ENCODE measurements around the gene LBX1. TPM values are rescaled to one million over a fixed set of nuclear protein-coding genes. Genes with fewer than 3 reads are reported as not detected.

LBX1 gene
- total RNA-seq, 1 donor from 2014 or later, result not detected

GRCh38 chr10:101256387-101256786 is 27.1 kb upstream of the LBX1 start:
- Histone ChIP-seq H3K27me3 (no peaks in the 10 kb centered on the region), H3K9me3 (peaks cover 3% of the 10 kb centered on the region), H3K4me1 (no peaks in the 10 kb centered on the region), H3K4me3 (no peak overlapping the region), H3K27ac (no peak overlapping the region), H3K36me3 (no peaks in the 10 kb centered on the region)
- DNase-seq (ENCODE audit: extremely low spot score in 2 of 2), result no peak
- no peak for TF ChIP-seq CTCF (IDR thresholded peaks at IDR 0.05)
- no peak for TF ChIP-seq POLR2AphosphoS5 (IDR thresholded peaks at IDR 0.05; ENCODE audit: insufficient read depth in 1 of 2, low read depth in 1 of 2)
- no peak for TF ChIP-seq POLR2A (IDR thresholded peaks at IDR 0.05)
- intact Hi-C loops (cut with DNase I), result no loop called here

GRCh38 chr10:101250136-101250535 is 20.9 kb upstream of the LBX1 start:
- TF ChIP-seq POLR2A (IDR thresholded peaks at IDR 0.05) (no peak), CTCF (IDR thresholded peaks at IDR 0.05) (no peak), POLR2AphosphoS5 (IDR thresholded peaks at IDR 0.05; ENCODE audit: insufficient read depth in 1 of 2, low read depth in 1 of 2) (no peak)
- no peaks in the 10 kb centered on the region for H3K4me1 ChIP-seq
- H3K9me3 ChIP-seq, result no peaks in the 10 kb centered on the region
- no peaks in the 10 kb centered on the region for H3K27me3 ChIP-seq
- DNase-seq (ENCODE audit: extremely low spot score in 2 of 2), result no peak
- H3K4me3 ChIP-seq, result no peak overlapping the region
- intact Hi-C loops (cut with DNase I), result no loop called here
- no peaks in the 10 kb centered on the region for H3K36me3 ChIP-seq
- H3K27ac ChIP-seq, result no peak overlapping the region

- Histone ChIP-seq H3K4me3 (no peak overlapping the region), H3K4me1 (no peaks in the 10 kb centered on the region), H3K27ac (no peak overlapping the region), H3K9me3 (no peaks in the 10 kb centered on the region), H3K27me3 (no peaks in the 10 kb centered on the region), H3K36me3 (no peaks in the 10 kb centered on the region)
- intact Hi-C loops (cut with DNase I), result no loop called here
- no peak for DNase-seq (ENCODE audit: extremely low spot score in 2 of 2)
- TF ChIP-seq POLR2A (IDR thresholded peaks at IDR 0.05), result no peak
- TF ChIP-seq POLR2AphosphoS5 (IDR thresholded peaks at IDR 0.05; ENCODE audit: insufficient read depth in 1 of 2, low read depth in 1 of 2), result no peak
- TF ChIP-seq CTCF (IDR thresholded peaks at IDR 0.05), result no peak
These were observed 19.9 kb upstream of the LBX1 start for GRCh38 chr10:101249171-101249581.

- Histone ChIP-seq H3K9me3 (no peaks in the 10 kb centered on the region), H3K36me3 (no peaks in the 10 kb centered on the region), H3K27me3 (no peaks in the 10 kb centered on the region), H3K4me1 (no peaks in the 10 kb centered on the region), H3K27ac (no peak overlapping the region), H3K4me3 (no peak overlapping the region)
- intact Hi-C loops (cut with DNase I), result no loop called here
- no peak for DNase-seq (ENCODE audit: extremely low spot score in 2 of 2)
- no peak for TF ChIP-seq POLR2A (IDR thresholded peaks at IDR 0.05)
- no peak for TF ChIP-seq CTCF (IDR thresholded peaks at IDR 0.05)
- no peak for TF ChIP-seq POLR2AphosphoS5 (IDR thresholded peaks at IDR 0.05; ENCODE audit: insufficient read depth in 1 of 2, low read depth in 1 of 2)
These were observed 17.4 kb upstream of the LBX1 start for GRCh38 chr10:101246639-101247038.

DNA sequence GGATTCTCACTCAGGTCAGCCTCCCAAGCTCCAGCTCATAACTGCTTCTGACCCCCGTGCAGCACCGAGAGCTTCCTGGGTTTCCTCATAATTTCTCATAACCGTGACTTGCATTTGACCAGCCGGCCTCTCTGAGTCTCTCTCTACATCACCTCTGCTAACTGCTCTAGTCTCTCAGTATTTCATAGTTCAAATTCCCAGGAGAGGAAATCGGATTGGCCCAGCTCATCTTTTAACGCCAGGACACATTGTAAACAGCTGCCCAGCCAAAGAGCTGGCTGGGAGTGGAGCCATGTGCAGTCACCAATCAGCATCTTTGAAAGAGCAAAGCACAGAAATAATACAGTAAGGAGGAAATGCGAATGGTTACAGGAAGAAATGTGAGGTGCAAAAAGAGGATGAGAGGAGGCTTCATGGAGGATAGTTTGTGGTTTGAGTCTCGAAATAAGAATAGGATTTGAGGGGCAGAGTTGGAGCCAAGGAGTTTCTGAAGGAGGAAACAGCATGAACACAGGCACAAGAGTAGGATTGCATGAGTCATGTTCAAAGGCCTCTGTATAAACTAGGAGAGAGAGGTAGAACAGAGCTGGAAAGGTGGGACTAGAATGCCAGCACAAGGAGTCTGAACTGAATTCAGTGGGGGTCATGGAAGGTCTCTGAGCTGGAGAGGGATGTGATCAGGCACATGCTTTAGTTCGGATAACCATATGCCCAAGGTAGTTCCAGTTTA is 15.2 kb upstream of the LBX1 start:
- intact Hi-C loops (cut with DNase I), result no loop called here
- no peaks in the 10 kb centered on the region for H3K27me3 ChIP-seq
- H3K36me3 ChIP-seq, result no peaks in the 10 kb centered on the region
- TF ChIP-seq POLR2AphosphoS5 (IDR thresholded peaks at IDR 0.05; ENCODE audit: insufficient read depth in 1 of 2, low read depth in 1 of 2) (no peak), POLR2A (IDR thresholded peaks at IDR 0.05) (no peak), CTCF (IDR thresholded peaks at IDR 0.05) (no peak)
- no peaks in the 10 kb centered on the region for H3K4me1 ChIP-seq
- no peak overlapping the region for H3K27ac ChIP-seq
- no peak overlapping the region for H3K4me3 ChIP-seq
- no peaks in the 10 kb centered on the region for H3K9me3 ChIP-seq
- no peak for DNase-seq (ENCODE audit: extremely low spot score in 2 of 2)

All from vagina (tissue), 2 donors.